ENCODE data around the gene ANKRD31.
A peak's percentile ranks its signal among the peaks of the same experiment; 100 is the strongest.
"Not testable (repeated sequence)": the region's sequence is repeated elsewhere in the genome, so short reads cannot be mapped to it uniquely, and the experiment has no call there.

Gene ANKRD31

GRCh38 chr5:75236322-75237316 is at the start of gene ANKRD31:
TSS of gene ANKRD31 (minus strand) at chr5:75236878. CDS start at chr5:75236686, 192 bp downstream.
- peak; percentile 83 for DNase-seq

- no peak for DNase-seq
Measured at GRCh38 chr5:75286211-75286773, 49.6 kb upstream of the ANKRD31 start.

DNA sequence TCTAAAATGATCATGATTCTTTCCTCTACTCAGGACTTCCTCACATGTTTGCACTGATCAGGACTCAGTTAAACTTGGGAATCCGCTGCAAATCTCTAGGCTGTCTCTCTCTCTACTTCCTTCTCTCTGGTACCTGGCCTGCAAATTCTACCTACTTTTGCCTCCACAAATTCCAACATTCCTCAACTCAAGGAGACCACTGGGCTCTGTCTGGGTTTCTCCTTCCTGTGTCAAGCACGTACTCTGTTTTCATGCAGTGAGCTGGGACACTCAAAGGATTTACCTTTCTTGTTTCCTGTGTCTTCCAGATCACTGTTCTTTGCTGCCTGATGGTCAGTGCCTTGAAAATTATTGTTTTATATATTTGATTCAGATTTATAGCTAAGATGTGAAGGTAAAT is 45.9 kb upstream of the ANKRD31 start:
- no peak for DNase-seq

DNA sequence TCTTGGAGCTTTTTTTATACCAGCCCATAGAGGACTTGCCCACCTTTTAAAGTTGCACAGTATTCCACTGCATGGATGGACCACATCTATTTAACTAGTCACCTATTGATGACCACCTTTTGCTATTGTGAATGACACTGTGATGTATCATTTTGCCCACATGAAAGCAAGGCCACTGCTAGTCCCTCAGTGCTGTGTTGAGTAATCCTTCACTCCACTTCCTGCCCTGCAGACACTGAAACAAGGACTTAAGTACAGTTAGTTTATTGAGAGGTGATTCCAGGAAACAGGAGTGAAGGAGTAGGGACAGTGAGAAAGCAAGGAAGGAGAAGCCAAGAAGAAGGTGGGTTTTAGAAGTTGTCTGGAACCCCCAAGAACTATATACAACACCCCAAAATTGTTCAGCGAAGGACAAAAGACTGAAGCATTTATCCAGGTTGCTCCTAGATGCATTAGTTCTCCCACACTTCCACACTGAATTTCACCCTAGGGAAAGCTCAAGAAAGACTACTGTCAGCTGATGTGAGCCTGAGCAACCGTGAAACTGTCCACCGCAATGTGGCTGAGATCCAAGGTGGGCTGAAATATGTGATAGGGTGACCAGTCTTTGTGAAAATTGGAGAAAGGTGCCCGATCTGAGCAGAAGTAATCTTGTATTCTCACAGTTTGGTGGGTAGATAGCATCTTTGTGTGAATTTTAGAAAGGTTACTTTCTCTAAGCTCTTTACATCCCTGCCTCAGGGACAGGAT is 45.2 kb upstream of the ANKRD31 start:
- DNase-seq: no peak

GRCh38 chr5:75279321-75279720 is 42.6 kb upstream of the ANKRD31 start:
- no peak for DNase-seq

DNA sequence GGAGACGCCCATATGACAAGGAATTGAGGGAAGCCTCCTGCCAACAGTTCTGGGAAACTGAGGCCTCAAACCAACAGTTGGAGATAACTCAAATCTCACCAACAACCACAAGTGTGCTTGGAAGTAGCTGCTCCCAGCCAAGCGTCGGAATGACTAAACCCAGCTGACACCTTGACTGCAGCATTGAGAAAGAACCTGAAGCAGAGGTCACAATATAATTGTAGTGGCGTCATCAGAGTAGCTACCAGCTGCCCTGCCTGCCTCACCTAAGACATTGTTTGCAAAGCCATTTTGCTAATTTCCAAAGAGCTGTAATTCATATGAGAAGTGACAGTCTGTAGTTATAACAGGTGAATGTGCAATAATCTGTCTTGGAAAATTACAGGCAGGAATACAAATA is 40.8 kb upstream of the ANKRD31 start:
- DNase-seq: no peak

GRCh38 chr5:75275756-75276155 is 39.1 kb upstream of the ANKRD31 start:
- DNase-seq: no peak

DNA sequence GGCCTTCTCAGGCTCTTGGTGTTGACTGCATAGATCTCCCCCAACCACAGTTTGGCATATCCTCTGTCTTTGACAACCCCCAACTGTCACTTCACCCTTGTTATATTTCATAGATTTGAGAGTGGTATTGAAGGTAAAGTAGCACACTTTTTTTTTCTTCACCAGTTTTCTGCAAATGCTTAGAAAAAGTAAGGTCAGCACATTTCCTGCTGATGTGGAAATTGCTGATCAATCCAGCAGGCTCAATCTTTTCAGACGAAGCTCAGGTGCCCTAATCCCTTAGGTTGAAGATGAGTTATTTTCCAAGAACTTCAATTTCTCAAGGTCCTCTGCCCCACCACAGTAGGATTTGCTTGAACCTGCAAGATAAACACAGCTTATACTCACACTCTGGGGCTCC is 38.5 kb upstream of the ANKRD31 start:
- no peak for DNase-seq

DNA sequence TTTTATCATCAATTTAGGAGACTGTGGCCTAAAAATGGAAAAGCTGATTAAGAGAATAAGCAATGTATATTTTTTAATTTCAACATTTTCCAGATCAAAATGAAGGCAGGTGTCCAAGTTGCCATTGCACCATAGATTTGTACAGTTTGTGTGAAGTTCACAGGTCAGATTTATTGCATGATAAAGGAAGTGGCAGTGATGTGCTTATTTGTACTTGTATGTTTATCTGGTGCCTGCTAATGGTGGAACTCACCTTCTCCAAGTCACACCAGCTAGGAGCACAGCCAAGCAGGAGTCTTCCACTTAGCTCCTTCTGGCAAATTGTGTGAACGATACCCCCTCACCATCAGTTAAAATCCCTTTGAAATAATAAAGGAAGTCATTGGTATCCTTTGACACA is 37.8 kb upstream of the ANKRD31 start:
- no peak for DNase-seq

GRCh38 chr5:75270605-75271004 is 33.9 kb upstream of the ANKRD31 start:
- DNase-seq: not testable (repeated sequence)

DNA sequence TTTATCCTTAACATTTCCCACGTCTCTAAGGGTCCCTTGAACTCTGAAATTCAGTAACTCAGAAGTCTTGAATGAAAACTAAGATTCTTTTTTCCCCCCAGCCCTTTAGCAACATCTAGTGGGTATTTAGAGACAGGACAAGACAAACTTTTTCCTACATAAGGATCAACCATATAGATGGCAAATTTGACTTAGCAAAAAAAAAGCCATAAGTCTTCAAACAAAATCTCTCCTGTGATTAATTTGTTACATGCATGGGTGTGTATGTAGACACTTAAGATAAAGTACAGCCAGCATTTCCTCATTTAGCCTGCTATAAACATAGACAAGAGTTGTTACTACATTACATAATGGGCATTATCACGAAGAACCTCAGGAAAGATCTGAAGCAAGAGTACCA is 29.1 kb upstream of the ANKRD31 start:
- no peak for DNase-seq

- DNase-seq: no peak
Measured at GRCh38 chr5:75262271-75262670, 25.6 kb upstream of the ANKRD31 start.

DNA sequence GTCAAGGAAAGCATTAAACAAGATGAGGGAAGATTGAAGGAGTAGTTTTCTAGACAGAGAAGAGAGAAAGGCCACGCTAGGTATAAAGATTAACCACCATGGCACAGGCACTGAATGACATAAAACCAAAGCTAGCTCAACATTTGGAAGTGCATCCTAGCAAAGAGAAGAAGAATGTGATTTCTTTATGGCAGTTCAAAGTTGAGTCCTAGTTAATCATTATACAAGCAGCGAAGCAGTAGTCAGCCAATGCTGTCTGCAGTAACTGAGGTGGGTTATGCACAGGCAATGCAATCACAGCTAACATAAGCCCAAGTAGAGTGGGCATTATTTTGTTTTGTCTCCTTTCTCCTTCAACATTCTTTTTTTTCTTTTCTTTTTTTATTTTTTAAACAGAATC is 24.0 kb upstream of the ANKRD31 start:
- DNase-seq: no peak

- DNase-seq: not testable (repeated sequence)
Measured at GRCh38 chr5:75250452-75250851, 13.8 kb upstream of the ANKRD31 start.

GRCh38 chr5:75245023-75245422 is 8.3 kb upstream of the ANKRD31 start:
- DNase-seq: no peak

GRCh38 chr5:75243510-75243909 is 6.8 kb upstream of the ANKRD31 start:
- no peak for DNase-seq

DNA sequence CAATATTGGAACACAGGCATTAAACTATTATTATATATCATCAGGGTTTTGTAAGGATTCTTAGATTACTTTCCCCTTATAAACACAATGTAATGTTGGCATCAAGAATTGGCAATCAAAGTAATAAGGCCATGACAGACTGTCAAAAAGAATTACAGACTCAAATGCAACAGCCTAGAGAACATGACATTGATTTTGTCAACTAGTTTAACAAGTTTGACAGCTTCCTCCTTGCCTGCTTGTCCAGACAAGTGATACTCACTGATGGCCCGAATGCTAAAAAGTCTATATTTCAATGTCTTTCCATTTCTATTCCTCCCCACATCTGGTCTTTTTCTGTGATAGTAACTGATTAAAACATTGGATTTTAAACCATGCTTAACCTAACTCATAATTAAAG is 6.4 kb upstream of the ANKRD31 start:
- no peak for DNase-seq

GRCh38 chr5:75242067-75242466 is 5.4 kb upstream of the ANKRD31 start:
- DNase-seq: no peak

GRCh38 chr5:75239681-75240080 is 3.0 kb upstream of the ANKRD31 start:
- no peak for DNase-seq

DNA sequence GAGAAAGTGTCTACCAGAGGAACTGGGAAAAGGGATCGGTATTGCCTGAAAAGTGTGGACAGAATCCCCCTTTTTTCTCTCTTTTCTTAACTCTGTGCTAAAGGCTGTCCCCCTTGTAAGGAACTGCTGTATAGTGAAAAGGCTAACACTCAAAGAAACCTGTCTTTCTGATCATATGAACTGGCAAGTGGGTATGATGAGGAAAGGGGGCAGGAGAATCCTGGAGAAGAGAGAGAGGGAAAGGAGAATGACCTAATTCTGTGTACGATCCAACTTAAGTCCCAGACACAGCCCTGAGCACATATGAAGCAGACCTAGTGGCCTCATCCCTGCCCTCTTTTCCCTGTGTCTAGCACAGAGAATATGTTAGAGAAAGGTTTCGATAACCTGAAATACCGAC is 967 bp downstream of the ANKRD31 start:
- no peak for DNase-seq

GRCh38 chr5:75234251-75234650 is 2.4 kb downstream of the ANKRD31 start:
- no peak for DNase-seq

- DNase-seq: no peak
Measured at GRCh38 chr5:75226916-75227315, 9.8 kb downstream of the ANKRD31 start.

DNA sequence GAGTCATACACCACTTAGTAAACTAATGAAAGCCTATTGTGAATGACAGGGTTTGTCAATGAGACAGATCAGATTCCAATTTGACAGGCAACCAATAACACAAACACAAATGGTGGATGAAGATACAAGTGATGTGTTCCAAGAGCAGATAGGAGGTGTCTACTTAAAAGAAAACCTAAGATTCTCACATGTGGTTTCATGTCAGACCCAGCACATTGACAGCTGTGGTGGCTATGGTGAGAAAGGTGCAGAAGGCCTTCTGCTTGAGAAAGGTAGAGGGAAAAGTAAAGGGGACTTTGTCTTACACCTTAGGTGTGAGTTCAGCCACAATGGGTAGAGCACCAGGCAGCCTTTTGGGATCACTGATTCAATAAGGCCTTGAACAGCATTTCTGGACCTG is 11.2 kb downstream of the ANKRD31 start:
- DNase-seq: no peak

GRCh38 chr5:75220787-75221186 is 15.9 kb downstream of the ANKRD31 start:
- DNase-seq: not testable (repeated sequence)

Measured in stimulated activated CD4-positive, alpha-beta T cell treated with anti-CD3 and anti-CD28 coated beads, Interleukin-1b, Interleukin-23, amount 100 ng/mL, for 48 hours (primary cell).